HG03354 (cell line): ENCODE measurements around the gene FGF21.

Experiments
- ATAC-seq: cut with Tn5 transposase; IDR thresholded peaks from one replicate; pipeline ENCODE4 v1.9.1; 2021; ENCODE audit warnings: mild to moderate bottlenecking; ENCODE audit not compliant: unreplicated experiment, poor library complexity, severe bottlenecking

Gene FGF21

GRCh38 chr19:48726556-48726955, 28.8 kb upstream of the FGF21 start:
- ATAC-seq: no peak

DNA sequence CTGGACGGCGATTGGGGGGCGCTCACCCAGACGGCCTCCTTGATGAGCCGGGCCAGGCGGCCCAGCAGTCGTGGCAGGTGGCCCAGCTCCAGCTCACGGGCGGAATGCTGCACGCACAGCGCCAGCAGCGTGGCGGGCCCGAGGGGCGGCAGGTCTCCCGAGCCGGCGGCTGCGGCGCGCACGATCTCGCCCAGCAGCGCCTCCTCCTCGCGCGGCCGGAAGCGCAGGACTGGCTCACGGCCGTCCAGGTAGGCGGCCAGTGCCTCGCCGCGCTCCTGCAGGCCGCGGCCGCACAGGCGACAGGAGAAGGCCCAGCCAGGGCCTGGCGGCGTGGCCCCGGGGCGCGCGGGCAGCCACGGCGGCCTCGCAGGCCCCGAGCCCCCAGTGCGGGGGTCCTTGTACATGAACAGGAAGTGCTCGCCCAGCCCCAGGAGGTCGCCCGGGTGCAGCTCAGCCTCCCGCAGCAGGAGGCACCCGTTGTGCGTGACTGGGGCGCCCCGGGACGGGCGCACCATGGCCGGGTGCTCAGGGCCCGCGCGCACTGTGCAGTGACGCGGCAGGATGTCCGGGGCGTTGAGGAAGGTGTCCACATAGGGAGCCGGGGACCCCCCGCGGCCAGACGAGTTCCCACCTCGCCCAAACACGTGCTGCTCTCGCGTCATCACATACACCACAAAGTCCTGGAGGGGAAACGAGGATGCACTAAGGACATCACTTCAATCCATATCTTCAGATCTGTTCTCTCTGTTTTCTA, 26.2 kb upstream of the FGF21 start:
- no peak for ATAC-seq

DNA sequence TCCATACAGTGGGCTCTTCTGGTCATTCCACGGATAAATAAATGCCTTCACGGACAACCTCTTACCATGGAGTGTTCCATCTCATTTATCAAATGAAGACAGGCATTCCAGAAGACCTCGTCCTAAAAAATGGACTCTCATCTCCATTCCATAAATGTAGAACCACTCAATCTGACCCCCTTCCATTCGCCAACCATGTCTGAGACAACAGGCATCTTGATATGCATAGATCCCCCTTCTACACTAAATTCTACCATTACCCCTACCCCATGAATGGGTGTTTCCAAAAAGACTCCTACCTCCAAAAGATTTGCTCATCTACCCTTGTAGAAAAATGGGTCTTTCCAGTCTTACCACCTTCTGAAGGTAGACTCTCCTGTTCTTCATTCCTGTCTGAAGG, 23.9 kb upstream of the FGF21 start:
- no peak for ATAC-seq

DNA sequence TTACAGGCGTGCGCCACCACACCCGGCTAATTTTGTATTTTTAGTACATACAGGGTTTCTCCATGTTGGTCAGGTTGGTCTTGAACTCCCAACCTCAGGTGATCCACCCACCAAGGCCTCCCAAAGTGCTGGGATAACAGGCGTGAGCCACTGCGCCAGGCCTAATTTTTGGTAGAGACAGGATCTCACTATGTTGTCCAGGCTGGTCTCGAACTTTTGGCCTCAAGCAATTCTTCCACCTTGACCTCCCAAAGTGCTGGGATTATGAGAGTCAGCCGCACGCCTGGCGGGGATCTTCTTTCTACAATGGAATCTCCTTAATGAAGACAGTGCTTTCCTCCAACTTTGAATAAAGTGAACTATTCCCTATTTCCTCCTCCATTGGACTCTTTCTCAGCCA, 20.7 kb upstream of the FGF21 start:
- ATAC-seq: no peak

GRCh38 chr19:48735031-48735615, 20.2 kb upstream of the FGF21 start:
- ATAC-seq: no peak

DNA sequence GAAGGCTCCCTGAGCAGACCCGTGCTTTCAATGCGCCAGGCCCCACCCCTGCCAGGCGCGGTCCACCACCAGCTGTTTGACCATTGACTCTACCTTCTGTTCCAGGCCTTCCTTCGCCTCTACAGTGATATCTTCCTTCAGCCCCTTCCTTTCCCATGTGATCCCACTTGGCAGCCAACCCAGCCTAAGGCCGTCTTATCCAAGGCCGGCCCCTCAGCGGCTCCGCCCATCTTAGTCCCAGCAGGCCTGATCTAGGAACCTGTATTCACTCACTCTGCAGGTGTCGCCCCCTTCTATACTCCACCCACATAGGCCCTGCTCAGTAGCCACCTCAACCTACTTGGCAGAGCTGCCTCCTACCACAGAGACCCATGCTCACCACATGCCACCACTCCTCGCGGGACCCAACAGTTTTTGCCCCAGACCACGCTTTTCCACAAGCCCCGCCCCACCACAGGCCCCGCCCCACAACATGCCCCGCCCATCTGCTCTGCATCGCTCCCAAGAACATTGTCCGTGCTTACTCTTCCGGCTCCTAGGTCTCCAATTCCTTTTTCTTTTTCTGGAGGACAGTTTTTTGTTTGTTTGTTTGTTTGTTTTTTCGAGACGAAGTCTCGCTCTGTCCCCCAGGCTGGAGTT, 17.8 kb upstream of the FGF21 start:
- ATAC-seq: no peak

DNA sequence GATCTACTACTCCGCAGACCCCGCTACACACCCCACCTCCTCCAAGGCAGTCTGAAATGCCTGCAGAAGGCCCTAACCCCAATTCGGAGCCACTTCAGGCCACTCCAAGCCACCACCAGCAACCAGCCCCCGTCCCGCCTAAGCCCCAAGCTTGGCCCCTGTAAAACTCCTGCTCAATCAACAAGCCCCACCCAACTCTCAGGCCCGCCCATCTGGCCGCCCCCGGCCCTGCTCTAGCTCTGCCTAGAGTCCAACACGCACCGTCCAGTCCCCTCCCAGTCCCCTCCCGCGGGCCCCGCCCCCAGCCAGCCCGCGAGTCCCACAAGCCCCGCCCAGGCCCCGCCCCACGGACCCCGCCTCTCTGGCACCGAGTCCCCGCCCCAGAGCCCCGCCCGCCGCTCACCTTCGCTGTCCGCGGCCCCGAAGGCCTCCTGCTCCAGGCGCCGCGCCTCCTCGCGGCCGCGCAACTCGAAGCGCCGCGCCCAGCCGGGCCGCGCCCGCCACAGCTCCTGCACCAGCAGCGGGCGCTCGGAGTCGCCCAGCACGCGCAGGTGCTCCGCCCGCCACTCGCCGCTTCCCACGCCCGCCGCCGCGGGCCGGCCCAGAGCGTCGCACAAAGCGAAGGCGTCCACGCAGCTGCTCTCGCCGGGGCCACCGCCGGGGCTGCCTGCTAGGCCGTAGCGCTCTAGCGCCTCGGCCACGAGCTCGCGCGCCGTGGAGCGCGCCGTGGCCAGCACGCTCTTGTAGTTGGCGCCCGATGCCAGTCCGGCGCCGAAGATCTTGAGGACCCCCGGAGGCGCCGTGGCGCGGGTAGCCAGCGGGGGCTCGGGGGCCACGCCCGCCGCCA, 16.5 kb upstream of the FGF21 start:
- peak; percentile 81 for ATAC-seq

DNA sequence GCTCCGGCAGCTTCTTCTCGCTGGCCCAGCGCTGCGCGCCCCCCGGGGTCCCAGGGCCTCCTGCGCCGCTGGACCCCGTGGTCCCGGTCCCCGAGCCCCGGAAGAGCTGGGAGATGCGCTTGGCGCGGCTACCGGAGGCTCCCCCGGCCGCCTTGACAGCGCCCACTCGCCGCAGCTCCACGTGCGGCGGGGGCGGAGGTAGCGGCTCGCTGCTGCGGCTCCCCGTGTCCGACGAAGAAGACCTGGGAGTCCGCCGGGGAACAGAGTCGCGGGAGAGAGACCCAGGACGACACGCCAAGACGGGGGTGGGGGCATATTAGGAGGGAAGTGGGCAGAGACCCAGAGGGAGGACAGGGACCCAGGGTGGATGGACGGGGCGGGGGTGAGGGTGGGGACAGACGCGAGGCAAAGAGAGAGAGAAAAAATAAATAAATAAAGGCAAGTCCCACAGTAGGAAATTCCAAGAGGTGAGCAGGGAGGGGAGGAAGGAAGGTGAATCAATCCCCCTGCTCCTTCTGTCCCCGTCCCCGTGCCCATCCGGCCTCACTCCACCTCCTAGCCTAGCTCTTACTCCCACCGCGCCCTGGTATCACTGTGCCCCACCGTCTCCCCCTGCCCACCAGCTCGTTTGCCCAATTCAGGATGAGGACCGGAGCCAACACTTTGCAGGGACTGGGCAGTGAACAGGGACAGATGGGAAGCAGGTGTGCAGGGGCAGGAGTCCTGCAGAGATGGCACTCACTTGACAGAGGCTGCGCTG, 15.7 kb upstream of the FGF21 start:
- ATAC-seq: peak; percentile 13

- no peak for ATAC-seq
These were observed 15.0 kb upstream of the FGF21 start, which contains the start of gene RASIP1 for GRCh38 chr19:48740164-48740972. Gene RASIP1 (minus strand): TSS chr19:48740610. CDS start chr19:48740282, 328 bp downstream.

- no peak for ATAC-seq
These were observed 14.0 kb upstream of the FGF21 start for GRCh38 chr19:48741129-48741999.

- ATAC-seq: no peak
These were observed 13.2 kb upstream of the FGF21 start for GRCh38 chr19:48742096-48742495.

- ATAC-seq: no peak
These were observed 9.9 kb upstream of the FGF21 start for GRCh38 chr19:48745208-48745995.

DNA sequence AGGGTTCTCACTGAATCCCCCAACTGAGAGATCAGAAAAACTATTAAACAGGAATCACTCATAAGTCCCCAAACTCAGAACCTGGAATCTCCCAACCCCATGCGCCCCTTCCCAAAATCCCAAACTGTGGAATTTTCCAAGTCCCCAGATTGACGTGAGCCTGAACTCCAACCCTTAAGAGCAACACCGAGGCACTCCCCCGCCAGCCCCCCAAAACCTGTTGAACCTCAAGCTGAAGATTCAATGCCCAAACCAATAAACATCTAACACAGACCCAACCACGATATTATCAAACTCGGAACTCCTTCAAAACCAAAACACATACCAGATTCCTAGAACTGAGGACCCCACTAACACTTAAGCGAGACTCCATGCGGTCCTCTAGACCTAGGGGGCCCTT, 9.2 kb upstream of the FGF21 start:
- no peak for ATAC-seq

DNA sequence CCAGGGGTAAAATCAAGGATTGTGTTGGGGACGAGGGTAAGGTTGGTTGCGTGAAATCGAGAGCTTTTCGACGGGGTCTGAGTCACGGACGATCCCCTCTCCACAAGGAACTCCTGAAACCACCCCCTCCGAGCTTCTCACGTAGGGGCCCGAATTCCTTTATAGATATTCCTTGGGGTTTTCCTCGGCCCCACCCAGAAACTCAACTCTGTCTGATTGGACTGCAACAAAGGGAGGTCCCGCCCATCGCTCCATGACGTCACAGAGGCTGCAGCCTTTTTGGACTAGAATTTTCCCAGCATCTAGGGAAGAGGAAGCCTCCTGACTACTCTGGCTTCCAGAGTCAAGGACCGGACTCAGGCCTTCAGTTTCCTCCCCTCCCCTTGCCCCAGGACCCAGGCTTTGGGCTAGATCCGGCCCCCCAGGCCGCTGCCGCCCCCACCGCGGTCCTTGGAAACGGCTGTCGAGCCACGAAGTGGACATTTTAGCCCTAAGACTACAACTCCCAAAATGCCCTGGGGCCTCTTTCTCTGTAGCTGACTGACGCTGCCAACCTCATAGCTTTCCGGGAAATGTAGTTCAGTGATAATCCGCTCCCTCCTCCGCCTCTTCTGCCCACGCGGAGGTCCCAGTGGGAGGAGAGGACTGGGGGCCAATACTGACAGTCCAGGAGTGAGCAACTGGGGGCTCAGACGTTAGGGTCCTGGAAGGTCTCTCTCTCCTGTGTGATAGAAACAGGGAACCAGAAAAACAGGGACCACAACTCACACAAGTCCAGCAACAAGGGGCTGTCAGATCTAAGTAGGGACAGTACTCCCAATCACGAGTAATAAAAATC, 8.4 kb upstream of the FGF21 start, which contains the start of gene IZUMO1:
TSS of gene IZUMO1 (minus strand) at position 172 of the 838 bp plus-strand sequence. CDS start 1,050 bp downstream, outside the sequence.
- ATAC-seq: no peak

DNA sequence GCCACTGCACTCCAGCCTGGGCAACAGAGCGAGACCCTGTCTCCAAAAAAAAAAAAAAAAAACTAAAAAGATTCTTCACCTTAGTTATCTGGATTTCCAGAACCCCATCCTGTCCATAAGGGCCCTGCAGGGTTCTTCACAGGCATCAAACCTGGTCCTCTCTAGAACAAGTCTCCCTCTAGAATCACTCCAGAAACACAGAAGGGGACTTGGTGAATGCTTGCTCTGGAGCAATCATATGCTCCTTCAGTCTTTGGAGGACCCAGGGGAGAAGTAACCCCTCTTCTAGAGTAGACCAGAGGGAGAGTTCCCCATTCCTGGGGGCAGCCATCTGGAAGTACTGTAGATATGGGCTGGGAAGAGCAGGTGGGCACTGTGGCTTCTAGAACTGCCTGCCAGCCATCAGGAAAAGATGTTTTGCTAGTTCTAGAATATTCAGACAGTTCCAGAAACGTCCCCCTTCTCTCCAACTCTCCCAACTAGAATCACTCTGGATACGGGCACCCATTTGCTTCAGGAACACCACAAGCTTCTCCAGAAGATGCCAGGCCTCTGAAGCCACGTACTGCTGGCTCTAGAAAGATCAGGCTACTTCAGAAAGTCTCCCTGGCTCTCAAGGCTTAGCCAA, 5.6 kb upstream of the FGF21 start:
- no peak for ATAC-seq

- no peak for ATAC-seq
These were observed 5.0 kb upstream of the FGF21 start for GRCh38 chr19:48750351-48750750.
